Astrocyte (in vitro differentiated cells and primary cell): Measurements from ENCODE around the gene SDHAF2. TPM values are rescaled to one million over a fixed set of nuclear protein-coding genes. Genes with fewer than 3 reads are reported as not detected.
"Not testable (repeated sequence)": the region's sequence is repeated elsewhere in the genome, so short reads cannot be mapped to it uniquely, and the experiment has no call there.

ENCODE experiments used
- DNase-seq: peaks from one replicate; pipeline ENCODE4 v3.0.0-alpha.2; 2010; ENCODE audit warnings: low read depth
- FAIRE-seq: peaks from 2 replicates; lab custom pipeline; 2011; peaks lifted over from hg19 to GRCh38; lab: Jason Lieb, UNC
- H2AFZ ChIP-seq: 2 replicates; pipeline ENCODE4 v1.6.0; 2012; ENCODE audit warnings: low read depth, low read length, inconsistent platforms
- H3K27ac ChIP-seq: 2 replicates; pipeline ENCODE4 v1.5.1; 2011; ENCODE audit warnings: low read depth, low read length, inconsistent platforms
- H3K27me3 ChIP-seq: 2 replicates; pipeline ENCODE4 v1.6.0; 2011; ENCODE audit warnings: low read length, inconsistent platforms; ENCODE audit not compliant: insufficient read depth
- H3K36me3 ChIP-seq: 2 replicates; pipeline ENCODE4 v1.5.1; 2011; ENCODE audit warnings: low read length, inconsistent platforms; ENCODE audit not compliant: insufficient read depth
- H3K4me1 ChIP-seq: 2 replicates; pipeline ENCODE4 v1.5.1; 2011; ENCODE audit warnings: low read length, inconsistent platforms; ENCODE audit not compliant: insufficient read depth
- H3K4me2 ChIP-seq: 2 replicates; pipeline ENCODE4 v1.6.0; 2012; ENCODE audit warnings: low read length, inconsistent platforms
- H3K4me3 ChIP-seq: 2 replicates; pipeline ENCODE4 v1.5.1; 2011; ENCODE audit warnings: low read depth, mild to moderate bottlenecking, low read length, inconsistent platforms; ENCODE audit not compliant: insufficient read depth
- H3K79me2 ChIP-seq: 2 replicates; pipeline ENCODE4 v1.6.0; 2012; ENCODE audit warnings: mild to moderate bottlenecking, low read length, inconsistent platforms; ENCODE audit not compliant: insufficient read depth
- H3K9ac ChIP-seq: 2 replicates; pipeline ENCODE4 v1.6.0; 2012; ENCODE audit warnings: mild to moderate bottlenecking, low read length, inconsistent platforms
- H3K9me3 ChIP-seq: 2 replicates; pipeline ENCODE4 v1.5.1; 2012; ENCODE audit warnings: low read depth, mild to moderate bottlenecking, low read length, inconsistent platforms; ENCODE audit not compliant: insufficient read depth
- H4K20me1 ChIP-seq: 2 replicates; pipeline ENCODE4 v1.6.0; 2012; ENCODE audit warnings: low read length, inconsistent platforms; ENCODE audit not compliant: insufficient read depth
- H3K27ac Mint-ChIP-seq: one replicate; pipeline ENCODE4 v1.8.0; 2021; ENCODE audit warnings: mild to moderate bottlenecking, mixed read lengths; ENCODE audit not compliant: unreplicated experiment
- H3K27me3 Mint-ChIP-seq: one replicate; pipeline ENCODE4 v1.8.0; 2021; ENCODE audit warnings: low read depth, mixed read lengths; ENCODE audit not compliant: unreplicated experiment
- H3K36me3 Mint-ChIP-seq: one replicate; pipeline ENCODE4 v1.8.0; 2021; ENCODE audit warnings: low read depth, mixed read lengths; ENCODE audit not compliant: unreplicated experiment
- H3K4me1 Mint-ChIP-seq: one replicate; pipeline ENCODE4 v1.8.0; 2021; ENCODE audit warnings: low read depth, mixed read lengths; ENCODE audit not compliant: unreplicated experiment
- H3K4me3 Mint-ChIP-seq: one replicate; pipeline ENCODE4 v1.8.0; 2021; ENCODE audit warnings: mild to moderate bottlenecking, moderate library complexity, mixed read lengths; ENCODE audit not compliant: unreplicated experiment
- H3K9me3 Mint-ChIP-seq: one replicate; pipeline ENCODE4 v1.8.0; 2021; ENCODE audit warnings: mild to moderate bottlenecking, mixed read lengths; ENCODE audit not compliant: unreplicated experiment
- CTCF ChIP-seq: IDR thresholded peaks from 2 replicates; pipeline ENCODE4 v1.5.1; 2011; ENCODE audit warnings: low read depth, mild to moderate bottlenecking, inconsistent platforms, low read length, moderate library complexity; ENCODE audit not compliant: insufficient read depth
- EZH2 ChIP-seq: IDR thresholded peaks from 2 replicates; pipeline ENCODE4 v1.6.1; 2012; ENCODE audit warnings: mild to moderate bottlenecking, low read length, inconsistent platforms; ENCODE audit not compliant: insufficient read depth
- total RNA-seq: library from RNA; stranded (reverse); gene quantifications from 2 replicates; pipeline ENCODE4 v1.2.1, GENCODE V29; 2021

Gene SDHAF2
- total RNA-seq, 1 donor from 2014 or later = 38.8 TPM

GRCh38 chr11:61422226-61422625 is 7.7 kb upstream of the SDHAF2 start:
- Histone ChIP-seq H3K9me3 (no peaks in the 10 kb centered on the region), H3K4me3 (no peak overlapping the region), H2AFZ (no peak overlapping the region), H4K20me1 (peaks cover 73% of the 10 kb centered on the region), H3K27me3 (no peaks in the 10 kb centered on the region), H3K79me2 (peaks cover 89% of the 10 kb centered on the region), H3K36me3 (peaks cover 64% of the 10 kb centered on the region), H3K27ac (no peak overlapping the region), H3K4me1 (no peaks in the 10 kb centered on the region), H3K4me2 (no peak overlapping the region), H3K9ac (no peak overlapping the region)
- FAIRE-seq (no peak), DNase-seq (no peak)
- no peaks in the 10 kb centered on the region for H3K9me3 Mint-ChIP-seq
- H3K4me3 Mint-ChIP-seq = no peak overlapping the region
- no peaks in the 10 kb centered on the region for H3K27me3 Mint-ChIP-seq
- peak overlapping the region; percentile 11 for H3K27ac Mint-ChIP-seq
- TF ChIP-seq CTCF (no peak), EZH2 (no peak)
- H3K36me3 Mint-ChIP-seq = peaks cover 17% of the 10 kb centered on the region
- H3K4me1 Mint-ChIP-seq = peaks cover 2% of the 10 kb centered on the region

- H3K36me3 ChIP-seq = peaks cover 50% of the 10 kb centered on the region
- H3K4me2 ChIP-seq = no peak overlapping the region
- H3K27ac ChIP-seq = no peak overlapping the region
- H3K36me3 Mint-ChIP-seq = peaks cover 16% of the 10 kb centered on the region
- H3K4me3 ChIP-seq = no peak overlapping the region
- H3K9me3 ChIP-seq = no peaks in the 10 kb centered on the region
- DNase-seq (no peak), FAIRE-seq (no peak)
- H3K27me3 ChIP-seq = no peaks in the 10 kb centered on the region
- no peaks in the 10 kb centered on the region for H3K4me1 ChIP-seq
- H2AFZ ChIP-seq = no peak overlapping the region
- no peak overlapping the region for H3K4me3 Mint-ChIP-seq
- H3K9me3 Mint-ChIP-seq = no peaks in the 10 kb centered on the region
- H3K27me3 Mint-ChIP-seq = no peaks in the 10 kb centered on the region
- H4K20me1 ChIP-seq = peaks cover 62% of the 10 kb centered on the region
- TF ChIP-seq CTCF (no peak), EZH2 (no peak)
- H3K79me2 ChIP-seq = peaks cover 89% of the 10 kb centered on the region
- no peak overlapping the region for H3K9ac ChIP-seq
- peaks cover 2% of the 10 kb centered on the region for H3K4me1 Mint-ChIP-seq
- peak overlapping the region; percentile 48 for H3K27ac Mint-ChIP-seq
Observed at GRCh38 chr11:61425367-61426131, 4.4 kb upstream of the SDHAF2 start.

- peak overlapping the region; percentile 98 for H3K9ac ChIP-seq
- peak overlapping the region; percentile 95 for H3K27ac ChIP-seq
- TF ChIP-seq CTCF (no peak), EZH2 (no peak)
- H3K4me1 ChIP-seq = peaks cover 7% of the 10 kb centered on the region
- Mint-ChIP-seq H3K27ac (peak overlapping the region; percentile 99), H3K36me3 (peaks cover 9% of the 10 kb centered on the region), H3K4me1 (peaks cover 6% of the 10 kb centered on the region), H3K27me3 (no peaks in the 10 kb centered on the region), H3K9me3 (no peaks in the 10 kb centered on the region), H3K4me3 (peak overlapping the region; percentile 99)
- FAIRE-seq (no peak), DNase-seq (peak; percentile 27)
- H2AFZ ChIP-seq = peak overlapping the region; percentile 74
- peak overlapping the region; percentile 98 for H3K4me2 ChIP-seq
- peaks cover 29% of the 10 kb centered on the region for H3K36me3 ChIP-seq
- H3K79me2 ChIP-seq = peaks cover 92% of the 10 kb centered on the region
- peak overlapping the region; percentile 99 for H3K4me3 ChIP-seq
- H4K20me1 ChIP-seq = peaks cover 45% of the 10 kb centered on the region
- no peaks in the 10 kb centered on the region for H3K9me3 ChIP-seq
- H3K27me3 ChIP-seq = no peaks in the 10 kb centered on the region
Observed at GRCh38 chr11:61429346-61429690, 606 bp upstream of the SDHAF2 start.

GRCh38 chr11:61430839-61431238 is 915 bp downstream of the SDHAF2 start:
- Histone ChIP-seq H4K20me1 (peaks cover 43% of the 10 kb centered on the region), H3K4me2 (peak overlapping the region; percentile 96), H3K4me3 (peak overlapping the region; percentile 99), H3K36me3 (peaks cover 16% of the 10 kb centered on the region), H3K79me2 (peaks cover 90% of the 10 kb centered on the region), H3K9ac (peak overlapping the region; percentile 98)
- not testable (repeated sequence) for H3K9me3 Mint-ChIP-seq, FAIRE-seq, DNase-seq, H3K9me3 ChIP-seq, H3K27me3 Mint-ChIP-seq, H3K27ac ChIP-seq, H2AFZ ChIP-seq, H3K27me3 ChIP-seq, H3K4me1 ChIP-seq, H3K36me3 Mint-ChIP-seq
- Mint-ChIP-seq H3K4me3 (peak overlapping the region; percentile 99), H3K4me1 (peaks cover 11% of the 10 kb centered on the region), H3K27ac (peak overlapping the region; percentile 99)
